RWPE1 (cell line): ENCODE data around the gene WWOX.

Source experiments
- CTCF ChIA-PET: fragments of 350-600 bp; sonication (Branson Sonifier 250); formaldehyde crosslinking; extraction: SDS; loops from one replicate; lab custom pipeline; 2021; lab: Yijun Ruan, JAX
- POLR2A ChIA-PET: fragments of 400-600 bp; formaldehyde crosslinking; extraction: SDS; loops from one replicate; lab custom pipeline; 2020; ENCODE audit warnings: antibody characterized with exemption; ENCODE audit not compliant: low non-redundant PET; lab: Yijun Ruan, JAX
- DNase-seq: peaks from one replicate; pipeline ENCODE4 v3.0.0; 2012; ENCODE audit warnings: low spot score
- H3K27ac ChIP-seq: fragments of 450-650 bp; 2 replicates; pipeline ENCODE4 v1.5.1; 2017
- CTCF ChIP-seq: fragments of 450-650 bp; conservative IDR thresholded peaks from 2 replicates; pipeline ENCODE4 v1.5.1; 2017; ENCODE audit warnings: low read depth, mild to moderate bottlenecking

The WWOX gene

GRCh38 chr16:78882150-78882549 lies 782.7 kb downstream of the WWOX start:
- no peak overlapping the region for H3K27ac ChIP-seq
- CTCF ChIA-PET = no interaction called here
- POLR2A ChIA-PET = no interaction called here
- TF ChIP-seq CTCF = no peak
- DNase-seq = no peak

GRCh38 chr16:78882751-78883150 lies 783.3 kb downstream of the WWOX start:
- no peak for DNase-seq
- ChIA-PET CTCF (no interaction called here), POLR2A (no interaction called here)
- H3K27ac ChIP-seq = no peak overlapping the region
- no peak for TF ChIP-seq CTCF

GRCh38 chr16:78884204-78884603 lies 784.8 kb downstream of the WWOX start:
- POLR2A ChIA-PET = no interaction called here
- no peak for TF ChIP-seq CTCF

GRCh38 chr16:78889346-78889745 lies 789.9 kb downstream of the WWOX start:
- H3K27ac ChIP-seq = no peak overlapping the region
- POLR2A ChIA-PET = no interaction called here
- CTCF ChIA-PET = no interaction called here
- no peak for TF ChIP-seq CTCF
- DNase-seq = no peak

More at GRCh38 chr16:78884204-78884603, 784.8 kb downstream of the WWOX start:
- CTCF ChIA-PET = no interaction called here
- DNase-seq = no peak
- no peak overlapping the region for H3K27ac ChIP-seq

GRCh38 chr16:78890373-78890895 lies 791.0 kb downstream of the WWOX start:
- no peak overlapping the region for H3K27ac ChIP-seq
- DNase-seq = no peak
- POLR2A ChIA-PET = no interaction called here
- TF ChIP-seq CTCF = no peak
- CTCF ChIA-PET = no interaction called here

- no peak for TF ChIP-seq CTCF
- POLR2A ChIA-PET = no interaction called here
- no peak for DNase-seq
- CTCF ChIA-PET = no interaction called here
- H3K27ac ChIP-seq = no peak overlapping the region
Measured at GRCh38 chr16:78892951-78893733, 793.7 kb downstream of the WWOX start.
